Measurements from ENCODE around the gene TSG101.

The TSG101 gene, protein sequence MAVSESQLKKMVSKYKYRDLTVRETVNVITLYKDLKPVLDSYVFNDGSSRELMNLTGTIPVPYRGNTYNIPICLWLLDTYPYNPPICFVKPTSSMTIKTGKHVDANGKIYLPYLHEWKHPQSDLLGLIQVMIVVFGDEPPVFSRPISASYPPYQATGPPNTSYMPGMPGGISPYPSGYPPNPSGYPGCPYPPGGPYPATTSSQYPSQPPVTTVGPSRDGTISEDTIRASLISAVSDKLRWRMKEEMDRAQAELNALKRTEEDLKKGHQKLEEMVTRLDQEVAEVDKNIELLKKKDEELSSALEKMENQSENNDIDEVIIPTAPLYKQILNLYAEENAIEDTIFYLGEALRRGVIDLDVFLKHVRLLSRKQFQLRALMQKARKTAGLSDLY

GRCh38 chr11:18526521-18527296 is at the start of gene TSG101:
TSG101 (minus strand) TSS chr11:18526942; CDS start chr11:18526816, 126 bp downstream.
- DNase-seq = peak; percentile 95

DNA sequence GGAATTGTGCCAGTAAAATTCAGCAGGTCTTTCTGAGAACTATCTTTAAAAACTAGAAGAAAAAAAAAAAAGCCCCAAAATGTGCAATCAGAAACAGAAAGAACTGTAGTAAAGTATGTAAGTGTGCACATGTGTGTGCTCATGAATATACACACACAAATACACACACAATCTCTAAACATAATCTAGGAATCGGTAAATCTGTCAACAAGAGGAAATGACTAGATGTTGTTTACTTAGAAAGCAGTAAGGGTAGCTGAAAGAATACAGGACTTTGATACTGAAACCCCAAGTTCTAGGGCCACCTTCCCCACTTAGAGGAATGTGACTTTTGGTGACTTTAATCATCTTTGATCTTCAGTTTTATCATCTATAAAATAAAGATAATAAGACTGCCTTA is 48.6 kb upstream of the TSG101 start:
- DNase-seq = no peak

DNA sequence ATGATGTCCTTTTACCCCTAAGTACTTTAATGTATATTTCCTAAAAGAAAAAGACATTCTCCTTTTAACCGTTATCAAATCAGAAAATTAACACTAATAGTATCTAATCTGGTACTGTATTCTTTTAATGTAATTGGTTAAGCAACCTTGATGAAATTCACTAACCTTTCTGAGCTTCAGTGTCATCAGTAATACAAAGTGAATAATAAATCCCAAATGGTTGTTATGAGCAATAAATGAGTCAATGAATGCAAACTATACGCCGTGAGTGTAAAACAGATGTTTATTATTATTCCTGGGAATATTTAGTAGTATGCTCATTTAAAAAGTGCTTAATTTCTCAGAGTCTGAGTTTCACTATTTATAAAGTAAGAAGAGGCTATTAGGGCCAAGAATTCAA is 40.3 kb upstream of the TSG101 start:
- DNase-seq = no peak

DNA sequence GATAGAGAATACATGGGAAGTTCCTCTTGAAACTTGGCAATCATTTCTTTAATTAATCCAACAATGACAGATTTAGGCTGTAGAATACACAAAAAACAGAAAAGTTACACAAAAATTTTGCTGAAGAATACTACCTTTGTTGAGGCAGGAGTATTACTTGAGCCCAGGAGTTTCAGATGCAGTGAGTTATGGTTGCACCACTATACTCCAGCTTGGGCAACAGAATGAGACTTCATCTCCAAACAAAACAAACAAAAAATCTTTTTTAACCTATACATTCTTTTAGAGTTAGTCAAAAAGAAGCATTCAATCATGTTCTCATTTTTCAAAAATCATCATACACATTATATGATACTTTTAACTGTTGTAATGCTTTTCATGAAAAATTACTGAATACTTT is 39.7 kb upstream of the TSG101 start:
- DNase-seq = no peak

DNA sequence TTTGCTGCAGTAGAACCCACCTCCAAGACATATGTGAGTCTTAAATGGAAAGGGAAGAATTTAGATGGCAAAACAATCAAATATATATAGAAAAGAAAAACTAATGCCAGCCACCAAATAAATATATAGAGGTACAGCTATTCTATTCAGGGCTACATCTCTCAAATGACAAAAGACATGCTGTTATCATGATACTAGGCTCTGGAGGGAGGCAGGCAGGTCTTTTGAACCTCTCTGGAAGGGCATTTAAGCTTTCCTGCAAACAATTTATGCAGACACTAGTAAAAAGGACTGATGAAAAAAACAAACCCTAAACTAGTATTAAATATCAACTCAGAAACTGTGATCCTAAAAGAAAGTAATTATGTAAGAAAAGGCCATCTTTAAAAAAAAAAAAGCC is 37.4 kb upstream of the TSG101 start:
- DNase-seq = no peak

DNA sequence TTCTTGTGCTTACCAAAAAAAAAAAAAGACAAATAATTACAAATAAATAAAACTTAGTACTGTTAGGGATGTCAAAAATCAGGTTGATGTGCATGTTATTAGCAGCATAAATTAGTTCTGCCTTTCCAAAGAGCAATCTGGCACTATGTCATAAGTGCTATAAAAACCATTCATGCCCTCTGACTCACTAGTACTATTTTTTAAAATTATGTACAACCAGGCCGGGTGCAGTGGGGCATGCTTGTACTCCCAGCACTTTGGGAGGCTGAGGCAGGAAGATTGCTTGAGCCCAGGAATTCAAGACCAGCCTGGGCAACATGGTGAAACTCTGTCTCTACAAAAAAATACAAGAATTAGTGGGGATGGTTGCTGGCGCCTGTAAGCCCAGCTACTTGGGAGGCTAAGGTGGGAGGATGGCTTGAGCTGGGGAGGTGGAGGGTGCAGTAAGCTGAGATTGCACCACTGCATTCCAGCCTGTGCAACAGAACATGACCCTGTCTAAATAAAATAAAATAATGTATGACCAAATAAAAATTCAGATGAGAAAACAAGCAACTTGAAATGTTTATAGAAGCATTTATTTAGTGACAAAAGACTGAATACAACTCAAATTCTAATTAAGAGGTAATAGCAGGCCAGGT is 36.5 kb upstream of the TSG101 start:
- no peak for DNase-seq

DNA sequence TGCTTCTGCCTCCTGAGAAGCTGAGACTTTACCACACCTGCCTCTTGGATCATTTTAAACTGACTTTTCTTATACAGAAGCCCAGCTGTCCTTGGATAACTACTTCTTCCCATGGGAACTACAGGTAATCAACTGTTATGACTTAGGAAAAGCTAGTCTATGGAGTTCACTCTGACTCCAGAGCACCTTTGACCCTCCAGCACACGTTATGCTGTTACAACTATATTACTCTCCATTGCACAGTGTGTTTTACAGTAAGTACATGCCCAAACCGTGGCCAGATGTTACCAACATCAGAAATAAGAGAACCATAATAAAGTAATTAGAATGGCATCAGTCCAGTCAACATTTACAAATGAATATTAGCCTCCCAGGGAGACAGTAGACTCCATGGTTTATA is 21.3 kb upstream of the TSG101 start:
- no peak for DNase-seq

DNA sequence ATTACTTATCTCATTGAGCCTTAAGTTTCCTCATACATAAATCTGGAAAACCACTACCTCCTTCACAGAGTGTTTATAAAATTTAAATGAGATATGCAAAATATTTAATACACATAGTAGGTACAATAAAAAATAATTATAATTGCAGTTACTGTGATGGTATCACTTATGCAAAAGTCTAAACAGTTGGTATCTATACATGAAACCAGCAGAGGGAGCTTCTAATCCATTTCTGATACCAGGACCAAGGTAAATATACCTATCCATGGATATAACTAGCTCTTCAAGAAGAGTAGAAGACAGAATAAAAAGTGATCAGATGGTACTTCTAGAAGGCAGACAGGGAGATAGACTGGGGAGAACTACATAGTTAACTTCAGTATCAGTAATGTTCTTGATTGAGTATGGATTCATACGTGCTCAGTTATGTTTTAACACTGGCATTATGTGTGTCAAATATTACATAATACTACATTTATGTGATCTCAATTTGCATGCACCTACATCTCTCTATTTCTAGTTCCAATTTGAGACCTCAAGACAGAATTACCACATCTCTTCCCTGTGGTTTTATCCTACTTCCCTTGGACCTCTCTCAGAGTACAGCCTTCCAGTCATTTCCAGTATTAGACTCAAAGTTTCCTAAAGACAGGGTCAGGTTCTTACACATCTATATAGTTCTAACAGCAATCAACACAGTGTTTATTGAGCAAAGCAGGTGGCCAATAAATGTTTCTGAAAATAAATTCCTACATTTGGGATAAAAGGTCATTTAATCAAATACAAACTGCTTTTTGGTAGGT is 13.7 kb upstream of the TSG101 start:
- peak; percentile 67 for DNase-seq

- DNase-seq = no peak
These were observed 9.5 kb upstream of the TSG101 start for GRCh38 chr11:18536209-18536608.

DNA sequence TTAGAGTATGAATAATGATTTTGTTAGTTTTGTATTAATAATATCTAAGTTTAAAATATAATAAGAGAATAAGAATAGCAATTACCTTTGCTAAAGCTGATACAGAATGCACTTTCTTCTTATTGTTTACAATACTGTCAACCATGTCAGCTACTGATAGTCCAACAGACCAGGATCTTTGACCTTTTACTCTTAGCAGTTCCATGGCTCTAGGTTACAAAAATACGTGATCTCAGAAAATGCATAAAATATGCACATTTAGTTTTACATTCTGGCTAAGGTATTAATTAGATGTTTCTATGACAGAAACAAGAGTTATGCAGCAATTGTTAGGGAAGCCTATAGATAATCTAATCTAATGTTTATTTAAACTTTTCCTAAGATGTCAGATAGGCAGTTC is 7.5 kb upstream of the TSG101 start:
- DNase-seq = no peak

DNA sequence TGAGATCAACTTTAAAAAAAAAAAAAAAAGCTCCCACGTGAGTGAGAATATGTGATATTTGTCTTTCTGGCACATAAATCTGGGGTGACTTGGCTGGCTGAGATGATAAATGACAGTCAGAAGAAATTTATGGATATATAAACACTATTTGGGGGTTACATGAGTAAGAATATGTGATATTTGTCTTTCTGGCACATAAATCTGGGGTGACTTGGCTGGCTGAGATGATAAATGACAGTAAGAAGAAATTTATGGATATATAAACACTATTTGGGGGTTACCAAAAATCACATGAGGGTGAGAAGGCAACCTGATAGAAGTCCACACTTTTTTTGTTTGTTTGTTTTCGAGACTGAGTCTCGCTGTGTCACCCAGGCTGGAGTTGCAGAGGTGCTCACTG is 6.6 kb upstream of the TSG101 start:
- no peak for DNase-seq

GRCh38 chr11:18527512-18527911 is 770 bp upstream of the TSG101 start:
- DNase-seq = peak; percentile 31

DNA sequence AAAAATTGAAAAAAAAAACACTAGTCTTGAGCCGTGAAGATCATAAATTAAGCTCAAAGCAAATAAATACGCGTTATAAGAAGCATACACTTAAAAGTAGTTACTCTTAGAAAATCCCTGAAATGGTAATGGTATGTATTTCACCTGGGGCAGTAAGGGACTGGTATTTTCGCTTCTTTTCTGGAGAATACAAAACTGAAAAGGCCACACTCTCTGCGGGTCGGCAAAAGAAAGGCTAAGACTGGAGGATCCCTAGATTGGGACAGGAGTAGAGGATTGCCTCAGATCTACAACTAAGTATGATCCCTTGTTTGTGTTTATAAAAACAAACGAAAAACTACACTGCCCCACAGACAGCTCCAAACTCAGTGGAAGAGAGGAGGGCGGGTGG is 617 bp downstream of the TSG101 start:
- no peak for DNase-seq

- no peak for DNase-seq
These were observed 2.5 kb downstream of the TSG101 start for GRCh38 chr11:18524248-18524647.

- no peak for DNase-seq
These were observed 3.7 kb downstream of the TSG101 start for GRCh38 chr11:18523084-18523483.

GRCh38 chr11:18522388-18522787 is 4.4 kb downstream of the TSG101 start:
- DNase-seq = peak; percentile 18

GRCh38 chr11:18521122-18521521 is 5.6 kb downstream of the TSG101 start:
- no peak for DNase-seq

- DNase-seq = no peak
These were observed 24.4 kb downstream of the TSG101 start for GRCh38 chr11:18502352-18502751.

DNA sequence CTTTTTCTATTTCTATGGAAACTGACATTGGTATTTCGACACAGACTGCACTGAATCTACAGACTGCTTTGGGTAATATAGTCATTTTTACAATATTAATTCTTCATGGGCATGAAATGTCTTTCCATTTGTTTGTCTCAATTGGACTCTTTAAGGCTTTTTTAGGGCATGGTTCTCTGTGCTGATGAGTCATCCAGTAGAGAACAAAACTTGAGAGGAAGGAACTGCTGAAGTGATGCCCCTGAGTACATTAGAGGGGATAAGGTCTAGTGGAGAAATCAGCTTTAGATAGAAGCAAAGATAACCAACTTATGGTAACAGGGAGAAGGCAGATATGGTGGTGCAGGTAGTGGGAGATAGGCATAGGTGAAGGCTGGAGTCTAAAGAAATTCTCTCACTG is 25.1 kb downstream of the TSG101 start:
- DNase-seq = no peak

- DNase-seq = no peak
These were observed 28.7 kb downstream of the TSG101 start for GRCh38 chr11:18498039-18498438.

GRCh38 chr11:18495703-18496102 is 31.0 kb downstream of the TSG101 start:
- DNase-seq = no peak

GRCh38 chr11:18495271-18495670 is 31.5 kb downstream of the TSG101 start:
- DNase-seq = no peak

- DNase-seq = no peak
These were observed 33.4 kb downstream of the TSG101 start for GRCh38 chr11:18493310-18493709.

All from CD4-positive, alpha-beta T cell treated with Interleukin-10 for 1 hour (primary cell).